Nephron (organoid): ENCODE data around the gene ALKBH8.

Experiments used
- H3K27ac Mint-ChIP-seq, 3 experiments: 2 replicates each; pipeline ENCODE4 v1.8.0; 2020; ENCODE audit warnings: mixed read lengths in 3 of 3, mild to moderate bottlenecking in 2 of 3, moderate library complexity in 1 of 3
- H3K27me3 Mint-ChIP-seq: 2 replicates; pipeline ENCODE4 v1.8.0; 2021; ENCODE audit warnings: low read depth, mild to moderate bottlenecking, moderate library complexity, mixed read lengths
- H3K36me3 Mint-ChIP-seq: 2 replicates; pipeline ENCODE4 v1.8.0; 2020; ENCODE audit warnings: low read depth, mixed read lengths
- H3K4me1 Mint-ChIP-seq: 2 replicates; pipeline ENCODE4 v1.8.0; 2020; ENCODE audit warnings: mixed read lengths
- H3K4me3 Mint-ChIP-seq, 3 experiments: 2 replicates each; pipeline ENCODE4 v1.8.0; 2020; ENCODE audit warnings: mild to moderate bottlenecking in 3 of 3, mixed read lengths in 3 of 3, moderate library complexity in 2 of 3
- H3K9me3 Mint-ChIP-seq: 2 replicates; pipeline ENCODE4 v1.8.0; 2020; ENCODE audit warnings: mixed read lengths
- CTCF ChIP-seq, 3 experiments: fragments of 200-600 bp; sonication (generic); IDR thresholded peaks; one replicate each; pipeline ENCODE4 v1.5.0; 2021; ENCODE audit warnings: antibody characterized with exemption in 3 of 3; ENCODE audit not compliant: unreplicated experiment in 3 of 3

Gene ALKBH8

GRCh38 chr11:107605061-107606006, 39.8 kb upstream of the ALKBH8 start:
- Mint-ChIP-seq H3K4me3 (no peak overlapping the region), H3K9me3 (no peaks in the 10 kb centered on the region), H3K4me1 (no peaks in the 10 kb centered on the region), H3K27ac (peak overlapping the region in 1 of 3 experiments; percentile 0), H3K27me3 (peaks cover 44% of the 10 kb centered on the region), H3K36me3 (no peaks in the 10 kb centered on the region)
- no peak for TF ChIP-seq CTCF (IDR thresholded peaks at IDR 0.05; ENCODE audit: unreplicated experiment in 3 of 3)

DNA sequence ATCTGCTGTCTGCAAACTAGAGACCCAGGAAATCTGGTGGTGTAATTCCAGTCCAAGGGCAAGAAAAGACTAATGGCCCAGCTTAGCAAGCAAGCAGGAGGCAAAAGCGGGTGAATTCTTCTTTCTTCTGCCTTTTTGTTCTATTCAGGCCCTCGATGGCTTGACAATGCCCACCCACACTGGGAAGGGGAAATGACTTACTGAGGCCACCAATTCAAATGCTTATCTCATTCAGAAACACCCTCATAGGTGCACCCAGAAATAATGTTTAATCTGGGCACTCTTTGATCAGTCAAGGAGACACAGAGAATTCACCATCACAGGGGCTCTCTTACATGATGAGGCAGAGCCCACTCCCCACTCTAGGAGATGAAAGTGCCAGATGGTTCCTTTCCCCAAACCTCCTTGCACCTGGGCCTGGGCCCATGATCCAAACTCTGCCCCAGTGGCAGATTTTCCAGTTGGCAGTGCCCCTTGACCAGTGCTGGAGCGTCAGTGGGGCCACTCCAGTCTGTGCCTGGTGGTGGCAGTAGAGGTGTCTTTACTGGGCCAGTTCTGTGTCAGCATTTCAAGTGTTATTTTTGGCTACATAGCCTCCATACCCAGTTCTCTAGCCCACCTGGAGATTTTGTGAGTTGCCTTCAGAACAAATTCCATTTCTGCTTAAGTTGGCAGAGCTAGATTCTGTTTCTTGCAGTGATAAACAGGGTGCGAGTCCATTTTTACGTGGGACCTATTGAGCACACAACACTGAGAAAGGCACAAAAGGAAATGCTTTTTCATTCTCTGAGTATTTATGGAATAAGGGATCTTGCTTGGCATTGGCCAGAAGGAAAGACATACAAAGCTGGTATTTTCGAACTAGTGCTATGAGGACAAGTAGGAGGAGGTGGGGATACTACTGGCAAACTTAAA, 32.9 kb upstream of the ALKBH8 start:
- H3K4me1 Mint-ChIP-seq = peaks cover 7% of the 10 kb centered on the region
- TF ChIP-seq CTCF (IDR thresholded peaks at IDR 0.05; ENCODE audit: unreplicated experiment in 3 of 3) = peak in 2 of 3 experiments; percentile 12 to 28
- H3K27me3 Mint-ChIP-seq = peaks cover 70% of the 10 kb centered on the region
- H3K9me3 Mint-ChIP-seq = no peaks in the 10 kb centered on the region
- H3K36me3 Mint-ChIP-seq = no peaks in the 10 kb centered on the region
- no peak overlapping the region for H3K4me3 Mint-ChIP-seq
- H3K27ac Mint-ChIP-seq = no peak overlapping the region

GRCh38 chr11:107594736-107595135, 29.2 kb upstream of the ALKBH8 start:
- peaks cover 26% of the 10 kb centered on the region for H3K4me1 Mint-ChIP-seq
- H3K27me3 Mint-ChIP-seq = peaks cover 83% of the 10 kb centered on the region
- TF ChIP-seq CTCF (IDR thresholded peaks at IDR 0.05; ENCODE audit: unreplicated experiment in 3 of 3) = no peak
- H3K27ac Mint-ChIP-seq = no peak overlapping the region
- no peaks in the 10 kb centered on the region for H3K9me3 Mint-ChIP-seq
- no peaks in the 10 kb centered on the region for H3K36me3 Mint-ChIP-seq
- no peak overlapping the region for H3K4me3 Mint-ChIP-seq

DNA sequence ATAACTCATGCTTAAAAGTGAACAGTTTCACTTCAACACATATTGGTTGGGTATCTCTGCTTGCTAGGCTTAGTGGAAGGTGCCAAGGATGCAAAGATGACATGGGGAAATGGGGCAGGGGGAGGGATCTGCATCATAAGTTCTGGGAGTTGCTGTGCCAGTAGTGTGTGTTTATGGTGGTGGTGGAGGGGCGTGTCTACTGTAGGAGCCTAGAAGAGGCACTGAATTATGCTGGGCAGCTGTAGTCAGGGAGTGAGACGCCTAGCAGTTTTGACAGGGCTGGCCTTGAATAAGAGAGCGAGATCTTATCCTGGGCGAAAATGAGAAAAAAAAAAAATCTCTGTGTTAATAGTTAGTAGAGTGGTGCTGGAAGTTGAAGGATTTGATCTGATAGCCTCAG, 28.4 kb upstream of the ALKBH8 start:
- no peak for TF ChIP-seq CTCF (IDR thresholded peaks at IDR 0.05; ENCODE audit: unreplicated experiment in 3 of 3)
- H3K27me3 Mint-ChIP-seq = peaks cover 89% of the 10 kb centered on the region
- H3K36me3 Mint-ChIP-seq = no peaks in the 10 kb centered on the region
- H3K9me3 Mint-ChIP-seq = no peaks in the 10 kb centered on the region
- H3K4me1 Mint-ChIP-seq = peaks cover 28% of the 10 kb centered on the region
- peak overlapping the region; percentile 1 to 16 (median 6) for H3K4me3 Mint-ChIP-seq
- H3K27ac Mint-ChIP-seq = peak overlapping the region in 1 of 3 experiments; percentile 21

DNA sequence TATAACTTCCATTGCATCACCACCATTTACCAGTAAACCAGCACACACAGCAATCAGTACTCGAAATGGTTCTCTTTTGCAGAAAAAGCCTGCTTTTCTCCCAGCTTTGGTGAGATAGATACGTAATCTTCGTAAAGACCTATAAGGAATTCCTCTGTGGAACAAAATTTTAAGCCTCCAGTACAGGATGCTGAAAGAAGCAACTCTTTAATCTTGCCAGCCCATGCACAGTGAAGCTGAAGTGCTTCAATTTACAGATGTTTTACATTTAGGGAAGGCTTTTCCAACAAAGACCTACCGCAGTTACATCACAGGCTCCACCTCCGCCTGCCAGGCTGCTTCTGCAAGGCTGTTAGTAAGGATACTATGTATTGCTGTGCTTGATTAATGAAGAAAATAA, 27.3 kb upstream of the ALKBH8 start:
- H3K27ac Mint-ChIP-seq = peak overlapping the region in 2 of 3 experiments; percentile 24 to 35
- peaks cover 28% of the 10 kb centered on the region for H3K4me1 Mint-ChIP-seq
- peaks cover 89% of the 10 kb centered on the region for H3K27me3 Mint-ChIP-seq
- TF ChIP-seq CTCF (IDR thresholded peaks at IDR 0.05; ENCODE audit: unreplicated experiment in 3 of 3) = no peak
- H3K4me3 Mint-ChIP-seq = peak overlapping the region; percentile 88 to 89 (median 89)
- no peaks in the 10 kb centered on the region for H3K36me3 Mint-ChIP-seq
- no peaks in the 10 kb centered on the region for H3K9me3 Mint-ChIP-seq
